ENCODE measurements around the gene MANSC1.

The MANSC1 gene

GRCh38 chr12:12333407-12334366 is 16.4 kb downstream of the MANSC1 start:
- Histone ChIP-seq H3K9me3 (ENCODE audit: insufficient read depth, low read length) (no peaks in the 10 kb centered on the region), H3K4me3 (ENCODE audit: low read length) (no peak overlapping the region), H3K27ac (ENCODE audit: low read length) (no peak overlapping the region), H3K36me3 (replicated peaks; ENCODE audit: low read depth, low read length) (no peaks in the 10 kb centered on the region), H2AFZ (ENCODE audit: low read depth, low read length) (peak overlapping the region; percentile 81; the same call in 1 of the 2 replicates), H3K4me2 (ENCODE audit: low read length) (peak overlapping the region; percentile 63), H3K27me3 (ENCODE audit: low read depth, low read length) (peaks cover 20% of the 10 kb centered on the region), H3K9ac (ENCODE audit: low read length) (no peak overlapping the region), H3K79me2 (ENCODE audit: low read length) (no peaks in the 10 kb centered on the region), H3K4me1 (ENCODE audit: low read length) (peaks cover 9% of the 10 kb centered on the region), H4K20me1 (ENCODE audit: insufficient read depth, low read length) (no peaks in the 10 kb centered on the region)
- TF ChIP-seq CTCF (IDR thresholded peaks at IDR 0.05; ENCODE audit: low read depth, low read length): no peak
- no peak for TF ChIP-seq EZH2phosphoT487 (IDR thresholded peaks at IDR 0.05; ENCODE audit: low read depth)

- no peaks in the 10 kb centered on the region for H3K79me2 ChIP-seq (ENCODE audit: low read length)
- TF ChIP-seq EZH2phosphoT487 (IDR thresholded peaks at IDR 0.05; ENCODE audit: low read depth) (no peak), CTCF (IDR thresholded peaks at IDR 0.05; ENCODE audit: low read depth, low read length) (no peak)
- no peak overlapping the region for H3K27ac ChIP-seq (ENCODE audit: low read length)
- H3K4me2 ChIP-seq (ENCODE audit: low read length): no peak overlapping the region
- H3K9ac ChIP-seq (ENCODE audit: low read length): no peak overlapping the region
- H3K4me1 ChIP-seq (ENCODE audit: low read length): peaks cover 12% of the 10 kb centered on the region
- H2AFZ ChIP-seq (ENCODE audit: low read depth, low read length): no peak overlapping the region
- H3K9me3 ChIP-seq (ENCODE audit: insufficient read depth, low read length): no peaks in the 10 kb centered on the region
- no peaks in the 10 kb centered on the region for H4K20me1 ChIP-seq (ENCODE audit: insufficient read depth, low read length)
- no peaks in the 10 kb centered on the region for H3K36me3 ChIP-seq (replicated peaks; ENCODE audit: low read depth, low read length)
- H3K27me3 ChIP-seq (ENCODE audit: low read depth, low read length): peaks cover 20% of the 10 kb centered on the region
- H3K4me3 ChIP-seq (ENCODE audit: low read length): no peak overlapping the region
Measured at GRCh38 chr12:12331896-12332295, 18.1 kb downstream of the MANSC1 start.

GRCh38 chr12:12331244-12331771 is 18.7 kb downstream of the MANSC1 start:
- Histone ChIP-seq H3K9ac (ENCODE audit: low read length) (no peak overlapping the region), H3K36me3 (replicated peaks; ENCODE audit: low read depth, low read length) (no peaks in the 10 kb centered on the region), H3K9me3 (ENCODE audit: insufficient read depth, low read length) (no peaks in the 10 kb centered on the region), H3K27me3 (ENCODE audit: low read depth, low read length) (peaks cover 20% of the 10 kb centered on the region), H3K79me2 (ENCODE audit: low read length) (no peaks in the 10 kb centered on the region), H3K4me2 (ENCODE audit: low read length) (no peak overlapping the region), H4K20me1 (ENCODE audit: insufficient read depth, low read length) (no peaks in the 10 kb centered on the region), H2AFZ (ENCODE audit: low read depth, low read length) (no peak overlapping the region), H3K4me3 (ENCODE audit: low read length) (no peak overlapping the region), H3K4me1 (ENCODE audit: low read length) (peaks cover 12% of the 10 kb centered on the region), H3K27ac (ENCODE audit: low read length) (no peak overlapping the region)
- no peak for TF ChIP-seq EZH2phosphoT487 (IDR thresholded peaks at IDR 0.05; ENCODE audit: low read depth)
- TF ChIP-seq CTCF (IDR thresholded peaks at IDR 0.05; ENCODE audit: low read depth, low read length): no peak

GRCh38 chr12:12327802-12328201 is 22.2 kb downstream of the MANSC1 start:
- Histone ChIP-seq H3K4me1 (ENCODE audit: low read length) (peaks cover 3% of the 10 kb centered on the region; the same call in 1 of the 2 replicates), H3K27ac (ENCODE audit: low read length) (no peak overlapping the region), H3K27me3 (ENCODE audit: low read depth, low read length) (peaks cover 25% of the 10 kb centered on the region), H3K4me3 (ENCODE audit: low read length) (no peak overlapping the region), H3K79me2 (ENCODE audit: low read length) (no peaks in the 10 kb centered on the region), H3K9me3 (ENCODE audit: insufficient read depth, low read length) (no peaks in the 10 kb centered on the region), H3K36me3 (replicated peaks; ENCODE audit: low read depth, low read length) (no peaks in the 10 kb centered on the region), H3K9ac (ENCODE audit: low read length) (no peak overlapping the region), H3K4me2 (ENCODE audit: low read length) (peak overlapping the region; percentile 25; the same call in 1 of the 2 replicates), H2AFZ (ENCODE audit: low read depth, low read length) (no peak overlapping the region), H4K20me1 (ENCODE audit: insufficient read depth, low read length) (no peaks in the 10 kb centered on the region)
- TF ChIP-seq EZH2phosphoT487 (IDR thresholded peaks at IDR 0.05; ENCODE audit: low read depth) (no peak), CTCF (IDR thresholded peaks at IDR 0.05; ENCODE audit: low read depth, low read length) (peak; percentile 80)

Data from OCI-LY3 (cell line).